GM18520 (cell line): ENCODE data around the gene B4GALT3.

Experiments used
- ATAC-seq: cut with Tn5 transposase; IDR thresholded peaks from one replicate; pipeline ENCODE4 v1.9.1; 2021; ENCODE audit not compliant: unreplicated experiment

Gene B4GALT3

GRCh38 chr1:161206411-161207140, 29.3 kb upstream of the B4GALT3 start:
- no peak for ATAC-seq

- ATAC-seq, result peak; percentile 83
These were observed 24.8 kb upstream of the B4GALT3 start, which contains the start of gene NDUFS2 for GRCh38 chr1:161201836-161202712. Gene NDUFS2, plus strand, starts transcription at chr1:161202367. Its CDS starts 19 bp downstream, at chr1:161202386.

- no peak for ATAC-seq
These were observed 23.9 kb upstream of the B4GALT3 start for GRCh38 chr1:161200992-161201835.

DNA sequence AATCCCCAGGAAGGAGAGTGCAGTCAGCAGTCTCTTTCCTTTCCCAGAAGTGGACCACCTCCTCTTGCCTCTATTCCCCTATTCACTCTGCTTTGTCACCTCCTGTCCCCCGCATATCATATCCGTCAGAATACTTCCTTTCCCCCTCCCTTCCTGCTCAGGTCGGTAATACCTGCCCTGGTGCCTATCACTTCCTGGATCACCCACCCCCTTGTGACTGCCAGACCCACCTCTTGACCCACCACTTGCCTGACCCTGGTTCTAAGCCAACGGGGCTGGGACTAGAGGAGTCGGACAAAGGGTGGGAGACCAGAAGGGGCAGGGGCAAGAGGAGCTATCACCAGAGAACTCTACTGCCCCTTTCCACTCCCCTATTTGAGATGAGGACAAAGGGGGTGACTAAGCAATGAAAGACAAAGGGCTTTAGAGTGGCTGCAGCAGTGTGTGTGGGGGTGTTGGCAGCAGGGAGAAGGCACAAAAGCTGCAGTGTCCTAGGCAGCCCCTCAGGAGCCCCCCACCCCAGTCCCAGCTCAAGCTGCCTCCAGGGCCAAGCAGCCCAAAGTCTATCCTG, 23.2 kb upstream of the B4GALT3 start:
- ATAC-seq, result no peak

DNA sequence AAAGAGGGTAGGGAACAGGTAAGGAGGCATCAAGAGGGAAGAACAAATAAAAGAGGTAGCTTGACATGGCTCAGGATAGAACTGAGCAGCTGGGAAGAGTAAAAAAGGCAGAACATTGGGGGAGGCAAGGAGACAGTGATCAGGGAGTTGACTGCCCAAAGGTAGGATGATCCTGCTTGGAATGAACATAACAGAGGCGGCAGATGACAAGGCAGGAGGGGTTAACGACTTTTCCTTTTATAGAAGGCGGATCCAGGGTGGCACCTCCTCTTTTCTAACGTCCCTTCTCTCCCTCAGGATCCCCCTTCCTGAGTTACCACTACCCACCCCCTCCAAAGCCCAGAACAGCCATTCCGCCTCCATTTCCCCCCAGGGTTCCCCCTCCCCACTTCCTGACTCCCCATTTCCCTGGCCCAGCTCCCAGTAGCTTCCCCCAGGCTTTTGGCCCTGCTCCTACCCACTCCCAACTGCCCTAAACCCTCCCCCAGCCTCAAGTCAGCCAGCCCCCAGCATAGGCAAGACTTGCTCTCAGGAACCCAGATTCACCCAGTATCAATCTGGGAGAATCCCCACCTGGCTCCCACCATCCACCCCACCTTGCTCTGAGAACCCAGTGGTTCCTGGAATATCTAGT, 22.3 kb upstream of the B4GALT3 start:
- ATAC-seq, result no peak

DNA sequence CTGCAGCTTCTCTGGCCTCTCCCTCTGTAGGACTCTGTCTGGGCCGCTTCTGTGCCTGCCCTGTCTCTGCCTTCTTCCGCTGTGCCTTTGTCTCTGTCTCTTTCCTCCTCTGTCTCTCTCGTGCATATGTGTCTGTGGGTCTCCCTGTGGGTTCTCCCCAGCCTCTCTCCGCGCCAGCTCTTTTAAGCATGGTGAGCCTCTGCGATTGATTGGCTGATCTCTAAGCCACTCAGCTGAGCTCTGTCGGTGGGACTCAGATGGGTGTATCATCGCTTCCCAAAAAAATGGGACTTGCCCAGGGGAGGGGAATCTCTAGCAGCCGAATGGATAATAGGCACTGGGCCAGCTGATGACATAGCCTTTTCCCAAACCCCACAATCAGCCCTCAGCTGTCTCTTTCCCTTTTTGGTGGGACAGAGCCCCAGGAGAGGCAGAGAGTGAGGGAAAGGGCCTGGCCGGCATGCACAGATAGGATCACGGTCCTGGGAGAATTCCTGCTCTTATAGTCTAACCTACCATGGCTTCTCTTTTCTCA, 21.7 kb upstream of the B4GALT3 start, which contains the start of gene ADAMTS4:
TSS of gene ADAMTS4 (minus strand) at position 158 of the 535 bp plus-strand sequence. CDS start 427 bp downstream, outside the sequence.
- ATAC-seq, result no peak

DNA sequence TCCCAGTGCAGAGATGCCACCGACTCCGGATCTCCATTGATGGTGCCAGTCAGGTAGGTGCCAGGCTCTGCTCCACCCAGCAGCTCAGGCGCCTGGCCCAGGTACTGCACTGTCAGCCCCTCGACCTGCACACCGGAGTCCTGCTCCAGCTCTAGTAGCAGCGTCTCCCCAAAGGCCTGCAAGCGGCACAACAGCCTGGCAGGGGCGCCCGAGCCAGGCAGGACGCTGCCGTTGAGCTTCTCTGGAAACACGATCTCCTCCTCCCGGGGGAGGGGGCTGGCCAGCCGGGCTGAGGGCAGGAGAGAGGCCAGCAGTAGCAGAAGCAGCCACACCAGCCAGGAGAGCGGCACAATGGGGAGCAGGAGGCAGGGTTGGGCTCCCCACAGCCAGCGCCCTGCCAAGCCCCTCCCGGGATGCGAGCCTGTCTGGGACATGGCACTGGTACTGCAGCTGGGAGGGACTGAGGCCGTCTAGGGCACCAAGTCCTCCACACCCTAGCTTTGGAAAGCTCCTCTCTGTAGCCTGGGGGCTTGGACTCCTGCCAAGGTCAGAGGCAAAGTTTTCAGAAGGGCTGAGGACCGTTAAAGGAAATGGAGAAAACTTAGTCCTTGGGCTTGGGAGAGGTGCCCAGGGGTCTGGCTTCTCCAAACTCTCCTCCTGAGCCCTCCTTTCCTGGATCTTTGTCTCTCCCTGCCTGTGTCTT, 21.0 kb upstream of the B4GALT3 start:
- no peak for ATAC-seq

DNA sequence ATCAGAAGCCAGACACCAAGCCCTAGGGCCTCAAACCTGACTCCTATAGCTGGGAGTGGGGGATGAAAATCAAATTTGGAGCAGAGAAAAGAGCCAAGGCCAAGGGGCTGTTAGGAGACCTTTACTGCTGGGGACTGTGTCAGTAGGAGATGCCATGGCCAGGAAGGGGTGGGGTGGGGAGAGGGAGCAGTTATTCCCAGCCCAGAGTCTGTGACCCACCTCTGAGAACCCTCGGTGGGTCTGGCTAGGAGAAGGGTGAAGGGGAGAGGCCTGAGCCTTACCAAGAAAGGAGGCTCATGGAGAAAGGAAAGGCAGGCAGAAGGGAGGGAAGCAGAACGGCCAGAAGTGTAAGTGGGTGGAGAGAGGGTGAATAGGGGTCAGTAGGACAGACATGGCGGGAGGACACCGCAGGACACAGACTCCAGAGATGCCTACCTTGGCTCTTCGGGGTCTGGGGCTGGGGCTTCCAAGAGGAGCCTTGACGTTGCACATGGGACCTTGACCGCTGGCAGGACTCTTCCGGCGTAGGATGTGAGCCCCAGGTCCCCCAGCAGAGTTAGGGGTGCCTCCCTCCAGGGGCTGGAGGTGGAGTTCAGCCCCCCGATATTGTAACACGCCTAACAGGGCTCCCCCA, 20.4 kb upstream of the B4GALT3 start:
- no peak for ATAC-seq

DNA sequence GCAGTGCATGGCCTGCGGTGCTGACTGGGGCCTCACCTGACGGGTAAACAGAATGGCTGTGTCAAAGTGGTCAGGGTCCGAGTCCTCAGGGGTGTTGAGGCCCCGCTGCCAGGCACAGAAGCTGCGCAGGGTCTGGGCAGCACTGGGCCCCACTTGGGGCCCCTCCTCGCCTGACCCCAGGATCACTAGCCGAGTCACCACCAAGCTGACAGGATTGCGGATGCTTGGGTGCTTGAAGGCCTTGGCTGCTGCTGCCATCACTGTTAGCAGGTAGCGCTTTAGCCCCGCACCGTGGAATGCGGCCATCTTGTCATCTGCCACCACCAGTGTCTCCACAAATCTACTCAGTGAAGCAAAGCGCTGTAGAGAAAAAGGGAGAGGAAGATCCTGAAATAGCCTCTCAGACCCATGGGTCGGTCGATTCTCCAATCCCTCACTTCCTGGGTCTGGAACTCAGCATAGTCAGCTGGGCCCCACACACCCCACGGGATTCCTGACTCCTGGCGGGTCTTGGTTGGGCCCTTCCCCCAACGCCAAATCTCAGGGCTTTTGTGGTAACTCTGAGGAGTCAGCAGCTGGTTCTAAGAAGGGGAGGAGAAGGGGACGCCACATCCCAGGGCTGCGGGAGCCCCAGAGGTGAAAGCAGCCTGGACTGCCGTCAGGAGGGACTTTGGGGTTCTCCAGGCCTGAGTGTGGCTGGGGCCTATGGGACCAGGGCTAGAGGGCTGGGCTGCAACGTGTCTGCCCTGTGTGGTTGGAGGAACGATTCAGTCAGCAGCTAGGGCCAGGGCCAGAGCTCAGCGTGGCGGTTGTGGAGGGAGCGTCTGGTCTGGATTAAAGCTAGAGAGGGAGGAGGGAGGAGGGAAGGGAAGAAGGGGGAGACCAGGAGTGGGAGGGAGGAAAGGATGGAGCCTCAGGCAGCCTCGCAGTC, 19.5 kb upstream of the B4GALT3 start:
- ATAC-seq, result no peak

- no peak for ATAC-seq
These were observed 18.8 kb upstream of the B4GALT3 start for GRCh38 chr1:161196111-161196510.

- ATAC-seq, result no peak
These were observed 17.9 kb upstream of the B4GALT3 start for GRCh38 chr1:161195171-161195570.

DNA sequence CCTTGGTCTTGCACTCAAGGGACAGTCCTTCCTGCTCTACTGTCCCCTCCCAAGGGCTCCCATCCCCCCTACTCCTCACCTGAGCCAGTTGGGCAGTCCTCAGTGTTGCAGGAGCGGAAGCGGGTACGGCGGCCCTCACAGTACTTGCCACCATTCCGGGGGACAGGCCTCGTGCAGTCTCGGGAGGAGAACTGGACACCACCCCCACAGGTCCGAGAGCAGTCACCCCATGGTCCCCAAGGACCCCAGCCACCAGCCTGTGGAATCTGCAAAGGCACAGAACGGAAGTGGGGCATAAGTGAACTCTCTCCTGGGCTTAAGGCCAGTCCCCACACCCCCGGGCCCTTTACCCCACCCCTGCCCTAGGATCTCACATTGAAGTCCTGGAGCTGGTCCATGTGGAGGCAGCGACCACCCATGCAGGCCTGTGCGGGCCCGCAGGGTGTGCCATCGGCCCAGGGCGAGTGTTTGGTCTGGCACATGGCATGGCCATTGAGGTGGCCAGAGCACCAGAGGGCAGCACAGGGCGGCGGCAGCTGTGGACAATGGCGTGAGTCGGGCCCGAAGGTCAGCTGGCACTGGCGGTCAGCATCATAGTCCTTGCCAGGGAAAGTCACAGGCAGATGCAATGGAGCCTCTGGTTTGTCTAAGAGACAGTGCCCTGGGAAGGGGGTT, 16.4 kb upstream of the B4GALT3 start:
- ATAC-seq, result no peak

DNA sequence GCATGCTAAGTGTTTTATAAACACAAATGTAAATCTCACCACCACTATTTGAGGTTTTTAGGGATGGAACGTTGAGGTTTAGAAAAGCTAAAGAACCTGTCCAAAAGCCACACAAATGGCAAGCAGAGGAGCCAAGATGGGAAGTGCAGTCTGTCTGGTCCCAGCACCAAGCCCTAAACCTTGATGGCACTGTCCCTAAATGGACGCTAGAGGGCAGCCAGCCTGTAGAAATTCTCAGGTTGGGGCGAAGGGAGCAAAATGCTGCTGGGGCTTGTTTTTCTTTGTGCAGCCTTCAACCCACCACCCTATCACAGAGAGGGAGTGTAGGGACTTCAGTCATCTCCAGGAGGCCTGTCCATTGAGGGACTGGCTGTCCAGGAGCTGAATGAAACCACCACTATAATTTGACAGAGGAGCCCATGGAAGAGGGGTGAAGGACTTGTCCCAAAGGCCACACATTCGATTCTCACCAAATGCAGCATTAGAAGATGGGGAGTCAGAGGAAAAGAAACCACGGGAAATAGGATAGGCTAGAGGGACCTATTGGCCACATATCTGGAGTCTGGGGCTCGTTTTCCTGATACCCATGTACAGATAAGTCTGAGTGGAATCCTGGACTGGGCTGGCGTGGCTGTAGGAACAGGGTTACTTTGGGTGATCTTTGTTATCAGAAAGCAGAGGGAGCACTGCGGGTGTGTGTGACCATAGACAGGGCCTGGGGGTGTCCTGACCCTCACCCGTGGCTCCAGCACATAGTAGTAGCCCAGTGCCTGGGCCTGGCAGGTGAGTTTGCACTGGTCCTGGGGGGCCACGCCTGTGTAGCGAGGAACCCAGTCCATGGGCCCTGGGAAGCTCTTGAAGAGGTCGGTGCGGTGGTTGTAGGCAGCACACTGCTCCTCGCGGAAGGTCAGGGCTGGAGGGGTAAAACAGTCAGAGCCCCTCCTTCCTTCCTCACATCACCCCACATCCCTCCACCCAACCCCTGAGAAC, 15.5 kb upstream of the B4GALT3 start:
- ATAC-seq, result peak; percentile 46

DNA sequence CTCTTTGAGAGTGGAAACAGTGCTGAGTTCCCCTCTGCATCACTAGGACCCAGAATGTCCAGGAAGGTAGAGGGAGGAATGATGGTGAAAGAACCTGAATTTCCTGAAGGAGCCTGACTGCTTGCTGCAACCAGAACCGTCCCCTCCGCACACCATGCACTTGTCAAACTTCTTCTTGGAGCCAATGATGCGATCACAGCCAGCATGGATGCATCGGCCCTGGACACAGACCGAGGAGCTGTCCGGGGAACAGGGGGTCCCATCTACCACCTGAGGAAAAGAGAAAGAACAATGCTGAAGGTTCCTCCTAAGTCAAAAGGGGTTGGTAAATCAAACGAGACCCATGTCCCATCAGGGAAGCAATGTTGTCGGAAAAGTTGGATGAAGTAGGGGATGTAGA, 14.7 kb upstream of the B4GALT3 start:
- ATAC-seq, result no peak

DNA sequence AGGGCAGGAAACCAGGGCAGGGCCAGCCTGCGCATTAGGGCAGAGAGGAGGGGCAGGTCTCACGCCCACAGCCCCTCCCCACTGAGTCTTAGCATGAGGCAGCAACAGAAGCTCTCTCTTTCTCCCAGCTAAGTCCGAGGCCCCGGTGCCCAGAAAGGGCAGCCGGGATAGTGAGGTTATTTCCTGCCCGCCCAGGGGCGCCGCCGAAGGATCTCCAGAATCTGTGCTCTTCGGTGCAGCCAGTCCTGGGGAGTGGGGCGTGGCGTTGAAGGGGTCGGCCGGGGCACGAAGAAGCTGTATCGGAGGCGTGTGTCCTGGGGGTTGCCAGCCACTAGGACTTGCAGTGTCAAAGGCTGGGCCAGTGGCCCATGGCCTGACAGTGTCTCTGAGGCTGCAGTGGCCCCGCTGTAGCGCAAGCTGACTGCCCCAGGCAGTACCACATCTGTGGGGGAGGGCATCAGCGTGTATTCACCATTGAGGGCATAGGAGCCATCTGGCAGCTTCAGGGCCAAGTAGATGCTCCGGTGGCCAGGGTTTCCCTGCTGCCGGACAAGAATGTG, 13.7 kb upstream of the B4GALT3 start:
- no peak for ATAC-seq

- no peak for ATAC-seq
These were observed 11.7 kb upstream of the B4GALT3 start for GRCh38 chr1:161189036-161189435.
